Upper lobe of left lung (tissue), 6 donors: Measurements from ENCODE around the gene KLHL26. TPM values are rescaled to one million over a fixed set of nuclear protein-coding genes. Genes with fewer than 3 reads are reported as not detected.

Experiments
- ATAC-seq, 2 donors: fragments of 200-7000 bp; cut with Tn5 transposase; one replicate each; pipeline ENCODE4 v1.9.1; 2022; ENCODE audit warnings: mild to moderate bottlenecking in 2 of 2, moderate library complexity in 2 of 2; ENCODE audit not compliant: low FRiP score in 2 of 2
- DNase-seq, 2 donors: peaks; one replicate each; pipeline ENCODE4 v3.0.0-alpha.2; 2019 to 2020
- H3K27ac ChIP-seq, 4 donors: fragments of 200-600 bp; sonication (generic); one replicate each; pipeline ENCODE4 v1.5.1; 2016 to 2019
- H3K27me3 ChIP-seq, 4 donors: fragments of 200-600 bp; sonication (generic); one replicate each; pipeline ENCODE4 v1.5.1; 2017 to 2019
- H3K36me3 ChIP-seq, 4 donors: fragments of 200-600 bp; sonication (generic); one replicate each; pipeline ENCODE4 v1.5.1; 2016 to 2019
- H3K4me1 ChIP-seq, 4 donors: fragments of 200-600 bp; sonication (generic); one replicate each; pipeline ENCODE4 v1.5.1; 2018 to 2019
- H3K4me3 ChIP-seq, 4 donors: fragments of 200-600 bp; sonication (generic); one replicate each; pipeline ENCODE4 v1.5.1; 2017 to 2019; ENCODE audit warnings: mild to moderate bottlenecking in 2 of 4, moderate library complexity in 1 of 4
- H3K9me3 ChIP-seq, 4 donors: fragments of 200-600 bp; sonication (generic); one replicate each; pipeline ENCODE4 v1.5.1; 2018 to 2019
- EP300 ChIP-seq, 4 donors: sonication (generic); formaldehyde crosslinking; IDR thresholded peaks; one replicate each; pipeline ENCODE4 v1.5.1; 2017; ENCODE audit warnings: antibody characterized with exemption in 4 of 4, control low read depth in 2 of 4
- POLR2A ChIP-seq, 4 donors: fragments of 450-650 bp; IDR thresholded peaks; one replicate each; pipeline ENCODE4 v1.5.1; 2016 to 2017; ENCODE audit warnings: antibody characterized with exemption in 4 of 4, mild to moderate bottlenecking in 2 of 4
- POLR2AphosphoS5 ChIP-seq, 2 donors: sonication (generic); formaldehyde crosslinking; IDR thresholded peaks; one replicate each; pipeline ENCODE4 v1.5.1; 2017; ENCODE audit warnings: antibody characterized with exemption in 2 of 2
- WGBS, 2 donors: methylation state at CpG; one replicate each; pipeline ENCODE4 v1.1.5; 2017 to 2018; 5-methylcytosine and 5-hydroxymethylcytosine counted together
- total RNA-seq, 6 donors: library from RNA; depleted of rRNA in 4 of 6; stranded (reverse); fragments of >200 nt in 4 of 6; gene quantifications; one replicate each; pipeline versions ENCODE4 v1.1.0 to v1.2.1, GENCODE V29; 2016 to 2021
- TF ChIP-seq, protein P1 (sequence below), 6 experiments: fragments of 450-650 bp in 4 of 6; fragments of 200-600 bp in 2 of 6; sonication (generic) in 2 of 6; IDR thresholded peaks; one replicate each; pipeline ENCODE4 v1.5.1; 2016 to 2019; ENCODE audit warnings: antibody characterized with exemption in 6 of 6
- donor health status: DM: no; HTN: no; CAD: no; lungs with moderate emphysema.
- donor health status: DM: no; HTN: yes; CAD: no; lungs with severe emphysema.

Gene KLHL26
- total RNA-seq, 6 donors from 2014 or later = 8.1 to 16.1 (median 12.1) TPM

GRCh38 chr19:18647807-18648206 is 11.0 kb downstream of the KLHL26 start:
- ATAC-seq = no peak
- 94 to 96% methylated on average over 9 of the region's 10 CpGs for WGBS, 2 donors
- TF ChIP-seq POLR2A (IDR thresholded peaks at IDR 0.05) (no peak), POLR2AphosphoS5 (IDR thresholded peaks at IDR 0.05) (no peak), EP300 (IDR thresholded peaks at IDR 0.05) (no peak)
- TF ChIP-seq, protein P1, sequence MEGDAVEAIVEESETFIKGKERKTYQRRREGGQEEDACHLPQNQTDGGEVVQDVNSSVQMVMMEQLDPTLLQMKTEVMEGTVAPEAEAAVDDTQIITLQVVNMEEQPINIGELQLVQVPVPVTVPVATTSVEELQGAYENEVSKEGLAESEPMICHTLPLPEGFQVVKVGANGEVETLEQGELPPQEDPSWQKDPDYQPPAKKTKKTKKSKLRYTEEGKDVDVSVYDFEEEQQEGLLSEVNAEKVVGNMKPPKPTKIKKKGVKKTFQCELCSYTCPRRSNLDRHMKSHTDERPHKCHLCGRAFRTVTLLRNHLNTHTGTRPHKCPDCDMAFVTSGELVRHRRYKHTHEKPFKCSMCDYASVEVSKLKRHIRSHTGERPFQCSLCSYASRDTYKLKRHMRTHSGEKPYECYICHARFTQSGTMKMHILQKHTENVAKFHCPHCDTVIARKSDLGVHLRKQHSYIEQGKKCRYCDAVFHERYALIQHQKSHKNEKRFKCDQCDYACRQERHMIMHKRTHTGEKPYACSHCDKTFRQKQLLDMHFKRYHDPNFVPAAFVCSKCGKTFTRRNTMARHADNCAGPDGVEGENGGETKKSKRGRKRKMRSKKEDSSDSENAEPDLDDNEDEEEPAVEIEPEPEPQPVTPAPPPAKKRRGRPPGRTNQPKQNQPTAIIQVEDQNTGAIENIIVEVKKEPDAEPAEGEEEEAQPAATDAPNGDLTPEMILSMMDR (IDR thresholded peaks at IDR 0.05) = no peak
- DNase-seq = no peak
- Histone ChIP-seq H3K27ac (no peak overlapping the region), H3K27me3 (no peaks in the 10 kb centered on the region), H3K4me1 (peaks cover 25 to 34% (median 33%) of the 10 kb centered on the region in 4 donors), H3K9me3 (no peaks in the 10 kb centered on the region), H3K36me3 (no peaks in the 10 kb centered on the region), H3K4me3 (no peak overlapping the region)

GRCh38 chr19:18648973-18649315 is 12.1 kb downstream of the KLHL26 start:
- H3K4me3 ChIP-seq = peak overlapping the region in 2 of 4 donors; percentile 11 to 15
- no peaks in the 10 kb centered on the region for H3K36me3 ChIP-seq
- peak overlapping the region; percentile 71 to 85 (median 80) for H3K27ac ChIP-seq
- peak in 1 of 2 donors; percentile 6 for TF ChIP-seq POLR2AphosphoS5 (IDR thresholded peaks at IDR 0.05)
- TF ChIP-seq, protein P1 (IDR thresholded peaks at IDR 0.05) = no peak
- H3K4me1 ChIP-seq = peaks cover 25 to 34% (median 33%) of the 10 kb centered on the region in 4 donors
- DNase-seq = no peak
- H3K9me3 ChIP-seq = no peaks in the 10 kb centered on the region
- no peak for ATAC-seq
- no peaks in the 10 kb centered on the region for H3K27me3 ChIP-seq
- WGBS, 2 donors = 72 to 75% methylated on average over 12 to 13 of the region's 13 CpGs

- Histone ChIP-seq H3K4me1 (peaks cover 25 to 33% (median 31%) of the 10 kb centered on the region in 4 donors), H3K9me3 (no peaks in the 10 kb centered on the region), H3K27ac (peak overlapping the region; percentile 71 to 85 (median 80)), H3K4me3 (peak overlapping the region in 3 of 4 donors; percentile 5 to 15 (median 11)), H3K36me3 (no peaks in the 10 kb centered on the region), H3K27me3 (no peaks in the 10 kb centered on the region)
- ATAC-seq = peak; percentile 47 to 82
- TF ChIP-seq POLR2AphosphoS5 (IDR thresholded peaks at IDR 0.05) (no peak), POLR2A (IDR thresholded peaks at IDR 0.05) (no peak), EP300 (IDR thresholded peaks at IDR 0.05) (no peak)
- TF ChIP-seq, protein P1 (IDR thresholded peaks at IDR 0.05) = no peak
- 19 to 41% methylated on average over 24 to 25 of the region's 25 CpGs for WGBS, 2 donors
- DNase-seq = peak; percentile 60 to 88
Observed at GRCh38 chr19:18649371-18650020, 12.7 kb downstream of the KLHL26 start.

DNA sequence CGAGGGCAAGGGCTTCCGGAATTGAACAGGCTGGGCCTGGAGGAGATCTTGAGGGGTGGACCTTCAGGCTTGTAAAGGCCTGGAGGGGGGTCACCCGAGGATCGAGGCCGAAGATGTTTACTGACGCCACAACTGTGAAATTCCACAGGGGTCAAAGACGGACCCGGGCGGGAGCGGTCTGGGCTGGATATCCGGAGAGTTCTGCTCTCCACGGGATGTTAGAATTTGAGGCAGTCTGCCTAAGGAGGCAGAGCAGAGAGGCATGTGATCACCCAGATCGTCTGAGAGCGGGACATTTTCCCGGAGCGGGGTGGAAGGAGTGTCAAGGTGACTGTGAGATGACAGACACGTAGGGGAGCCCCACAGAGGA is 13.2 kb downstream of the KLHL26 start:
- ATAC-seq (peak; percentile 60 to 69), DNase-seq (no peak)
- TF ChIP-seq POLR2AphosphoS5 (IDR thresholded peaks at IDR 0.05) = peak in 1 of 2 donors; percentile 3
- TF ChIP-seq EP300 (IDR thresholded peaks at IDR 0.05) = no peak
- TF ChIP-seq, protein P1 (IDR thresholded peaks at IDR 0.05) = no peak
- no peak for TF ChIP-seq POLR2A (IDR thresholded peaks at IDR 0.05)
- Histone ChIP-seq H3K27me3 (no peaks in the 10 kb centered on the region), H3K4me3 (peak overlapping the region in 3 of 4 donors; percentile 5 to 15 (median 11)), H3K9me3 (no peaks in the 10 kb centered on the region), H3K4me1 (peaks cover 25 to 30% (median 26%) of the 10 kb centered on the region in 4 donors), H3K36me3 (no peaks in the 10 kb centered on the region), H3K27ac (peak overlapping the region; percentile 71 to 85 (median 80))
- 37 to 38% methylated on average over 4 to 17 of the region's 17 CpGs for WGBS, 2 donors
